NCI-H510A treated with DMSO at 0.1 percent for 48 hours (cell line): ENCODE measurements around the gene RBM25.
"Not testable (repeated sequence)": the region's sequence is repeated elsewhere in the genome, so short reads cannot be mapped to it uniquely, and the experiment has no call there.

Source experiments
- DNase-seq: peaks from one replicate; lab custom pipeline; 2025; lab: John Stamatoyannopoulos, UW

RBM25 gene

GRCh38 chr14:73058224-73058921 is at the start of gene RBM25:
Gene RBM25 (plus strand): TSS chr14:73058534. CDS start chr14:73071642, 13,108 bp downstream.
- DNase-seq: peak; percentile 98

GRCh38 chr14:73011189-73011588 is 47.1 kb upstream of the RBM25 start:
- not testable (repeated sequence) for DNase-seq

DNA sequence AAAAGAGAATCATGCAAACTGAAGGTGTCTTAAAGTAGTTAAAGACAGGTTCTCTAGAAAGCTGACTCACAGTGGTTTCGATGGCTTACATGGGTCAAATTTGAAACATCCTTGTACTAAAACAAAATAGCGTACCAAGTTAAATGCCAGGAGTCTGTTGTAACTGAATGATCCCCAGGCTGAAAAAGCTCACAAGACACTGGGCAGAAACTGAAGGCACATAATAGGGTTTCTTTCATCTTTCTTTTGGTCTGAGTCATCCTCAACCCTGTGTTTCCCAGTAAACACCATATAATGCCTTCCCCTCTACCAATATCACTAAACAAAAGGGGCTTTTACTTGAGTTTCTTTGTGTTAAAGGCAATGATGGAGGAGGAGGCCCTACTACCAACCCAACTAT is 44.2 kb upstream of the RBM25 start:
- DNase-seq: no peak

GRCh38 chr14:73015552-73015951 is 42.8 kb upstream of the RBM25 start:
- DNase-seq: not testable (repeated sequence)

- not testable (repeated sequence) for DNase-seq
These were observed 42.3 kb upstream of the RBM25 start for GRCh38 chr14:73016011-73016410.

DNA sequence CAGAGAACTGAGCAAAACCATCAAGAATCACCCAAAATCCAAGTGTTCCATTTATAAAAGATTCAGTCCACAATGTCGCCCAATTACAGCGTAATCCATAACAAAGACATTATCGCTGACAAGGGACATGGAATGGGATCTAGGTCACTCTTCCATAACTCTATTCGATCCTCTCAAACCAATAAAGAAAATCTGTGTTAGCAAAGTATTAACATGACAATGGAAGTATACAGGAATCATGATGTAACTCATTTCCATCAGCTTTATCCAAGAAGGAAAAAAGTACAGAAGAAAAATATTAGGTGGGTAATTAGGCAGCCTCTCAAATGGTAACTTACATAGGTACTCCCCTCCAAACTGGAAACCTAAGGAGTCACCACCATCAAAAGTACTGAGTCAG is 36.3 kb upstream of the RBM25 start:
- DNase-seq: no peak

DNA sequence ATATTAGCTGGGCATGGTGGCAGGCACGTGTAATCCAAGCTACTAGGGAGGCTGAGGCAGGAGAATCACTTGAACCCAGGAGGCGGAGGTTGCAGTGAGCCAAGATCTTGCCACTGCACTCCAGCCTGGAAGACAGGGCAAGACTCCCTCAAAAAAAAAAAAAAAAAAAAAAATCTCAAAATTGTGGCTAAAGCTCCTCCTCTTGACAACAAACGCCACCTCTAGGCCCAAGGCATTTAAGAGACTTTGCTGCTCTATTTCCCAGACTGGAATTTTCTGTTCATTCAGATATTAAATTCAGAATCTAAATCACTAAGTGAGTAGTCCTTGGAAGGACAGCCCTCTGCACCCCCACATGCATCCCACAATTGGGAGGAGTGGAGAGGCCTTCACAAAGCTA is 32.8 kb upstream of the RBM25 start:
- DNase-seq: no peak

DNA sequence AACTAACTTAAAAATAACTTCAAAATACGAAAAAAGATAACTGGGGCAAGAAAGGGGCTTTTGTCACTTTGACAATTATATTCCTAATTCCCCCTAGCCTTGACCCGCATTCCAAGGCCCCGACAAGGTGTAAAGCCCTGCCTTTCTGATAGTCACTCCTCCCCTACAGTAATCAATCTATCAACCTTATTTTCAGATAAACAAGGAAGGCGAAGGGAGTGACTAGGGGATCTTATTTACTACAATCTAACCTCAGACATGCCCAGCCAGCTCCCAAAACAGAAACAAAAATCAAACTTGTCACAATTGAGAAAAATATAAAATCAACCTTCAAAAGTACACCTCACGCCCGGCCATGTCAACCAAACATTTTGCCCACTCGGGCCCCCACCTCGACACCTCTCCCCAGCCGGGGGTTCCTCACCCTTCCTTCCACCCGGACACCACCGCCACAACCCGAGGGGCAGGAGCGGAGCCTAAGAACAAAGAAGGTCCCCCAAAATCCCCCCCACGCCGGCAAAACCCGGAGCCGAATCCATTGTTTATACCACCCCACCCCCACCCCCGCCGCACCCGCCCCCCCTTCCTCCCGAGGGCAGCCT is 32.0 kb upstream of the RBM25 start:
- no peak for DNase-seq

DNA sequence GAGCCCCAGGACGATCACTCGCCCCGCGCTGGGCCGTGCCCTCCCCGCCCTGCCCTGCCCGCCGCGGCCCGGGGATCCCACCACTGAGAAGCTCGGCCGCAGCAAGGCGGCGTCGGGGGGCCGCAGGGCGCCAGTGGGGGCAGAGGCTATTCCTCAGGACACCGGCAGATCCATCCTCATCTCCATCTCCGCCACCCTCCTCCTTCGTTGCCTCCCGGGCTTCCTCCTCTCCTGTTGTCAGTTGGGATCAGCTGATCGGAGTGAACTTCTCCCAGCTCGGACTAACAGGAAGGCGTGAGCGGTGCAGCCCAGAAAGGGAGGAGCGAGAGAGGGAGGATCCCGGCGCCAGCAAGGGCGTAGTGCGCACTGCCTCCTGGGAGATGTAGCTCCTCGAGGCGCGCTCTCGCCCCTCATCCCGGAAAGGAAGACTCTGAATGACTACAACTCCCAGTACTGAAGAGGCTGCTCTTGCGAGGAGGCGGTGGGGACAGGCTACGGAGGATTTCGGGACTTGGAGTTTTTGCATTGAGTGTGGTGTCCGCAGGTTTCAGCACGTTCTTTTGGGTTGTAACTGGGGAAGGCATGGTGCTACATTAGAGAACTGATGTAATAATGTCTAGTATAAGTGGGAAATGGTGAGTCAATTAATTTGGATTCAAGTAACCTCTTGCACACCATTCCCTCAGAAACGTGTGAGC is 31.3 kb upstream of the RBM25 start, which contains the start of gene ZFYVE1:
ZFYVE1 (minus strand) TSS at position 262 of the 698 bp plus-strand sequence. CDS start 2,598 bp downstream, outside the sequence.
- DNase-seq: peak; percentile 97

DNA sequence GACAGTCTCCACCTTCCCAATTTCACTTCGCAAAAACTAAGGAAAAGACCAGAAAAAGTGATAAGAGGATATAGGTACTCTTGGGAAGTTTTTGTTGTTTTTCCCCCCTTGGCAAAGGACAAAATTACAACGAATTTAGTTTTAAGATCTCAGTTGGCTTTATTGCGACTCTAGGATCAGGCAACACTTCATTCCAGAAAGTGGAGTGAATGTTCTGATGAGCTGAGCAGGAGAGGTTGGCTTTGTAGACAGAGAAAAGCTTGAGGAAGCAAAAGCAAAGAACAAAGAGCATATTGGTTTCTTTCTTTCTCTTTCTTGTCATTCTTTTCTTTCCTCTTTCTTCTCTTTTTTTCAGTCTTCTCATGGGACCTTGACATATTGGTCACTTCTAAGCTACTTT is 30.8 kb upstream of the RBM25 start:
- no peak for DNase-seq

- no peak for DNase-seq
These were observed 30.4 kb upstream of the RBM25 start for GRCh38 chr14:73027984-73028383.

- not testable (repeated sequence) for DNase-seq
These were observed 21.5 kb upstream of the RBM25 start for GRCh38 chr14:73036706-73037450.

DNA sequence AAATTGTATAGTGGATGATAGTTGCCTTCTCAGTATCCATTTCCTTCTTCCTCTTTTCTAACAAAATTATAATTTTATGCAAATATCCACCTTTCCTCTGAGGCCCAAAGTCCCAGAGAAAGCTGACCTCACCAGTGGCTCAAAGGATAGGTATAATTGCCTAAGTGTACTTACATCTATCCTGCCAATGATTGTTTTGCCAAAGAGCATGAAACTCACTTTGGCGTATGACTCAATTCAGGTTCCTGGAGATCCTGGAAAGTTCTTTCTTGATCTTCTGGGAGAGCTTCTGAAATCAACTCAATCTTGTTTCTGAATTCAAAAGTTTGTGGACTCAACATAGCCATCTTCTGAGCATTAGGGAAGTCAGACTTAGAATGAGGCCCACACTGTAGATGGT is 10.5 kb upstream of the RBM25 start:
- DNase-seq: no peak

- no peak for DNase-seq
These were observed 8.9 kb upstream of the RBM25 start for GRCh38 chr14:73049428-73049827.

DNA sequence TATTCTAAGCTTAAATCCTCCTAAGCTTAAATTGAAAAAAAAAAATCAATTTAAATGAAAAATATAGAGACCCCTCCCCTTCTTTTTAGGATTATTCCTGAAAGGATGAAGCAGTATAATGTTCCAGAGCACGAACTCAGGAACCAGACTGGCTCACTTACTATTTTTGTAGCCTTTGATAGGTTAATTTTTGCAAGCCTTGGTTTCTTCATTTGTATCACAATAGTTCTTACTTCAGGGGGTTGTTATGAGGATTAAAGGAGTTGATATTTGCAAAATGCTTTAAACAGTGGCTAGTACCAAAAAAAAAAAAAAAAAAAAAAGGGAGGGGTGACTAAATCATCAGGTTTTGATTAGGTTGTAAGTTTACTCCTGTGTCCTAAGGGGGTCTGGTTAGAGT is 3.1 kb upstream of the RBM25 start:
- no peak for DNase-seq

GRCh38 chr14:73057944-73058223 is 450 bp upstream of the RBM25 start:
- DNase-seq: no peak

- DNase-seq: peak; percentile 24
These were observed 764 bp downstream of the RBM25 start for GRCh38 chr14:73058922-73059673.

- DNase-seq: no peak
These were observed 11.3 kb downstream of the RBM25 start for GRCh38 chr14:73069585-73069984.

DNA sequence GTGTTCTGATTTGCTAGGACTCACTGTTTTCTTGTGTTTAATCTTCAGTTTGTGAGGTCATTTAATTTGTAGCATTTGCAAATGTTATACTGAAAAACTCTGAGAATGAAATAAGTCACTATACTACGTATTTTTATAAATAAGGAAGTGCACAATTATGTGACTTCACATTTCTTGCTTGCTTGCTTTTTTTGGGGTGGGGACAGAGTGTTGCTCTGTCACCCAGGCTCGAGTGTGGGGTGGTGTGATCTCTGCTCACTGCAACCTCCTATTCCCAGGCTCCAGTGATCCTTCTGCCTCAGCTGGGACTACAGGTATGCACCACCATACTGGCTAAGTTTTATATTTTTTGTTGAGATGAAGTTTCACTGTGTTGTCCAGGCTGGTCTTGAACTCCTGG is 32.7 kb downstream of the RBM25 start:
- no peak for DNase-seq

GRCh38 chr14:73097421-73097820 is 39.1 kb downstream of the RBM25 start:
- no peak for DNase-seq

DNA sequence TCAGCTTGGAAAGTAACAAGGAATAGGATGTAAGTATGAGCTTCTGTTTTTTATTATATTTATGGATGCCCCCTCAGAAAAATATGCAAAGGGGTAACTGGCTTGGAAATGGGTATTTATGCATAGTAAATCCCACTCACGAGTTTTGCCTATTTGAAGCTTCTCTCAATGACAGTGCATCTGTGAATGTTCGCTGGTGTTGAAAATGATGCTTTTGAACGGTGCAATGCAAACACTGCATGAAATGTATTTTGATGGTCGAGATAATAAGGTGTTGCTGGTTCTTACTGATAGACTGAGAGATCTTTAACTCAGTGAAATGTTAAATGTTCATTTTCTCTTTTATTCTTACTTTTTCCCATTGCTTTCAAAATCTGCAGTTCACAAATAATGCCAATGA is 42.0 kb downstream of the RBM25 start:
- DNase-seq: no peak
